HEK293T (cell line): Measurements from ENCODE around the gene MBNL2.

Source experiments
- BHLHE40 ChIP-seq: fragments of 450-650 bp; IDR thresholded peaks from 2 replicates; pipeline ENCODE4 v1.6.1; 2016; ENCODE audit warnings: mild to moderate bottlenecking, moderate library complexity, borderline replicate concordance
- FOXA1 ChIP-seq: fragments of 450-650 bp; IDR thresholded peaks from 2 replicates; pipeline ENCODE4 v1.6.1; 2016; ENCODE audit warnings: mild to moderate bottlenecking
- FOXK2 ChIP-seq: fragments of 450-650 bp; IDR thresholded peaks from 2 replicates; pipeline ENCODE4 v1.6.1; 2016; ENCODE audit warnings: mild to moderate bottlenecking
- FOXM1 ChIP-seq: fragments of 450-650 bp; IDR thresholded peaks from 2 replicates; pipeline ENCODE4 v1.6.1; 2017; ENCODE audit warnings: mild to moderate bottlenecking, borderline replicate concordance
- HDGF ChIP-seq: fragments of 450-650 bp; IDR thresholded peaks from 2 replicates; pipeline ENCODE4 v1.6.1; 2017; ENCODE audit warnings: antibody characterized with exemption, borderline replicate concordance
- SP1 ChIP-seq: fragments of 450-650 bp; IDR thresholded peaks from 2 replicates; pipeline ENCODE4 v1.6.1; 2017
- SUZ12 ChIP-seq: fragments of 450-650 bp; IDR thresholded peaks from 2 replicates; pipeline ENCODE4 v1.6.1; 2016; ENCODE audit warnings: mild to moderate bottlenecking

GRCh38 chr13:97392020-97392419 is 169.9 kb downstream of the MBNL2 start:
- TF ChIP-seq SUZ12 (no peak), BHLHE40 (no peak), FOXK2 (no peak), HDGF (no peak), FOXM1 (no peak), FOXA1 (no peak), SP1 (no peak)
